H9 (cell line): Measurements from ENCODE around the gene TRIO. TPM values are rescaled to one million over a fixed set of nuclear protein-coding genes. Genes with fewer than 3 reads are reported as not detected.

Experiments used
- DNase-seq: peaks from one replicate; pipeline ENCODE4 v3.0.0-alpha.2; 2017
- H2AFZ ChIP-seq: one replicate; pipeline ENCODE4 v1.6.1; 2013; ENCODE audit warnings: mild to moderate bottlenecking, low read length, control low read depth, moderate library complexity
- H2AK5ac ChIP-seq: 2 replicates; pipeline ENCODE4 v1.6.1; 2013; ENCODE audit warnings: low read length, control low read depth, mixed read lengths; ENCODE audit not compliant: insufficient read length
- H2BK120ac ChIP-seq: one replicate; pipeline ENCODE4 v1.6.1; 2013; ENCODE audit warnings: low read depth, mild to moderate bottlenecking, low read length, control low read depth, inconsistent platforms; ENCODE audit not compliant: poor library complexity, severe bottlenecking
- H2BK12ac ChIP-seq: 2 replicates; pipeline ENCODE4 v1.6.1; 2013; ENCODE audit warnings: low read length, control low read depth, mixed read lengths, low read depth; ENCODE audit not compliant: insufficient read length
- H2BK15ac ChIP-seq: 2 replicates; pipeline ENCODE4 v1.6.1; 2013; ENCODE audit warnings: low read depth, low read length, control low read depth
- H2BK20ac ChIP-seq: one replicate; pipeline ENCODE4 v1.6.1; 2013; ENCODE audit warnings: low read depth, mild to moderate bottlenecking, low read length, control low read depth, inconsistent platforms; ENCODE audit not compliant: poor library complexity, severe bottlenecking
- H2BK5ac ChIP-seq: 2 replicates; pipeline ENCODE4 v1.6.1; 2013; ENCODE audit warnings: low read length, control low read depth, mixed read lengths; ENCODE audit not compliant: insufficient read length
- H3K14ac ChIP-seq: 2 replicates; pipeline ENCODE4 v1.6.1; 2013; ENCODE audit warnings: low read length, control low read depth; ENCODE audit not compliant: insufficient read depth
- H3K18ac ChIP-seq: 2 replicates; pipeline ENCODE4 v1.6.1; 2013; ENCODE audit warnings: low read depth, mild to moderate bottlenecking, mixed read lengths, low read length, control low read depth; ENCODE audit not compliant: insufficient read length
- H3K23ac ChIP-seq: 2 replicates; pipeline ENCODE4 v1.6.1; 2013; ENCODE audit warnings: low read length, control low read depth, mixed read lengths, low read depth; ENCODE audit not compliant: insufficient read length
- H3K23me2 ChIP-seq: 2 replicates; pipeline ENCODE4 v1.6.1; 2013; ENCODE audit warnings: low read depth, mild to moderate bottlenecking, mixed read lengths, low read length, control low read depth; ENCODE audit not compliant: insufficient read length, poor library complexity, severe bottlenecking
- H3K27ac ChIP-seq: 2 replicates; pipeline ENCODE4 v1.5.1; 2013; ENCODE audit warnings: low read length, control low read depth, mixed read lengths, low read depth; ENCODE audit not compliant: insufficient read length
- H3K27me3 ChIP-seq: 2 replicates; pipeline ENCODE4 v1.6.1; 2013; ENCODE audit warnings: low read length, control low read depth, inconsistent platforms; ENCODE audit not compliant: insufficient read depth
- H3K4ac ChIP-seq: 2 replicates; pipeline ENCODE4 v1.6.1; 2013; ENCODE audit warnings: low read depth, mild to moderate bottlenecking, control low read depth, inconsistent platforms, low read length, moderate library complexity
- H3K4me1 ChIP-seq: 2 replicates; pipeline ENCODE4 v1.6.1; 2013; ENCODE audit warnings: low read length, control low read depth, inconsistent platforms; ENCODE audit not compliant: insufficient read depth
- H3K4me2 ChIP-seq: 2 replicates; pipeline ENCODE4 v1.6.1; 2013; ENCODE audit warnings: low read length, control low read depth, mixed read lengths; ENCODE audit not compliant: insufficient read length, insufficient read depth
- H3K56ac ChIP-seq: 2 replicates; pipeline ENCODE4 v1.6.1; 2013; ENCODE audit warnings: low read depth, mild to moderate bottlenecking, mixed read lengths, low read length, control low read depth; ENCODE audit not compliant: insufficient read length
- H3K79me1 ChIP-seq: 2 replicates; pipeline ENCODE4 v1.6.1; 2013; ENCODE audit warnings: low read depth, mild to moderate bottlenecking, moderate library complexity, low read length, control low read depth, inconsistent platforms; ENCODE audit not compliant: insufficient read depth, poor library complexity, severe bottlenecking
- H3K79me2 ChIP-seq: 2 replicates; pipeline ENCODE4 v1.6.1; 2013; ENCODE audit warnings: low read length, control low read depth, inconsistent platforms; ENCODE audit not compliant: insufficient read depth
- H3K9ac ChIP-seq: 2 replicates; pipeline ENCODE4 v1.6.1; 2013; ENCODE audit warnings: low read length, control low read depth, mixed read lengths; ENCODE audit not compliant: insufficient read length; ENCODE audit errors: extremely low read depth
- H3K9me3 ChIP-seq: one replicate; pipeline ENCODE4 v1.6.1; 2013; ENCODE audit warnings: low read depth, low read length, inconsistent platforms; ENCODE audit not compliant: control insufficient read depth
- H3T11ph ChIP-seq: one replicate; pipeline ENCODE4 v1.6.1; 2013; ENCODE audit warnings: mild to moderate bottlenecking, low read length, control low read depth, inconsistent platforms
- H4K20me1 ChIP-seq: one replicate; pipeline ENCODE4 v1.6.1; 2013; ENCODE audit not compliant: control insufficient read depth, insufficient read length, insufficient read depth
- H4K5ac ChIP-seq: 2 replicates; pipeline ENCODE4 v1.6.1; 2013; ENCODE audit warnings: low read depth, mild to moderate bottlenecking, mixed read lengths, low read length, control low read depth; ENCODE audit not compliant: insufficient read length
- H4K8ac ChIP-seq: replicated peaks from 2 replicates; pipeline ENCODE4 v1.6.1; 2013; ENCODE audit warnings: low read length, control low read depth, mixed read lengths, low read depth; ENCODE audit not compliant: insufficient read length
- H4K91ac ChIP-seq: 2 replicates; pipeline ENCODE4 v1.6.1; 2013; ENCODE audit warnings: low read depth, mild to moderate bottlenecking, moderate library complexity, mixed read lengths, low read length, control low read depth; ENCODE audit not compliant: insufficient read length
- H3K27ac Mint-ChIP-seq, 3 experiments: 2 replicates in 2 of 3; 3 replicates in 1 of 3; pipeline ENCODE4 v1.8.0; 2020 to 2021; ENCODE audit warnings: mixed read lengths in 3 of 3, mild to moderate bottlenecking in 1 of 3, moderate library complexity in 1 of 3
- H3K27me3 Mint-ChIP-seq: 2 replicates; pipeline ENCODE4 v1.8.0; 2021; ENCODE audit warnings: low read depth, mild to moderate bottlenecking, moderate library complexity, mixed read lengths
- H3K36me3 Mint-ChIP-seq, 3 experiments: 2 replicates in 2 of 3; 3 replicates in 1 of 3; pipeline ENCODE4 v1.8.0; 2020 to 2021; ENCODE audit warnings: low read depth in 3 of 3, mixed read lengths in 3 of 3; ENCODE audit not compliant: insufficient read depth in 1 of 3
- H3K4me1 Mint-ChIP-seq, 2 experiments: 2 replicates each; pipeline ENCODE4 v1.8.0; 2020; ENCODE audit warnings: mixed read lengths in 2 of 2
- H3K4me3 Mint-ChIP-seq, 2 experiments: 2 replicates in 1 of 2; 3 replicates in 1 of 2; pipeline ENCODE4 v1.8.0; 2020 to 2021; ENCODE audit warnings: mild to moderate bottlenecking in 2 of 2, mixed read lengths in 2 of 2, moderate library complexity in 1 of 2
- H3K9me3 Mint-ChIP-seq, 2 experiments: 2 replicates in 1 of 2; 3 replicates in 1 of 2; pipeline ENCODE4 v1.8.0; 2020; ENCODE audit warnings: mild to moderate bottlenecking in 2 of 2, mixed read lengths in 2 of 2, moderate library complexity in 1 of 2
- CTCF ChIP-seq: fragments of 200-600 bp; sonication (generic); conservative IDR thresholded peaks from 3 replicates; pipeline ENCODE4 v1.8.0; 2021; ENCODE audit warnings: antibody characterized with exemption, mild to moderate bottlenecking
- WGBS: extraction: QIAGEN DNeasy Blood & Tissue Kit; methylation state at CpG from one replicate; pipeline ENCODE4 v1.1.7; 2013; ENCODE audit warnings: missing lambda C conversion rate, low lambda C conversion rate, mixed read lengths; ENCODE audit not compliant: insufficient read length; ENCODE audit errors: extremely low coverage; 5-methylcytosine and 5-hydroxymethylcytosine counted together
- total RNA-seq: library from RNA; stranded (reverse); gene quantifications from 2 replicates; pipeline ENCODE4 v1.2.1, GENCODE V29; 2021

TRIO gene
- total RNA-seq, 1 experiment from 2014 or later = 87.8 TPM

GRCh38 chr5:14490309-14490711 lies 347.2 kb downstream of the TRIO start:
- Histone ChIP-seq H3K9ac (no peak overlapping the region), H2BK120ac (no peak overlapping the region), H2AK5ac (no peak overlapping the region), H3K18ac (no peak overlapping the region), H3K14ac (no peak overlapping the region; the same call in 1 of the 2 replicates), H2BK12ac (no peak overlapping the region), H3T11ph (no peak overlapping the region), H3K4me2 (no peak overlapping the region), H2AFZ (no peak overlapping the region), H3K9me3 (no peaks in the 10 kb centered on the region), H4K8ac (no peak overlapping the region), H4K5ac (no peak overlapping the region), H3K4ac (no peak overlapping the region), H3K23me2 (no peaks in the 10 kb centered on the region), H2BK15ac (no peak overlapping the region), H3K56ac (no peak overlapping the region), H2BK5ac (no peak overlapping the region), H4K91ac (no peak overlapping the region), H3K27me3 (no peaks in the 10 kb centered on the region), H3K79me1 (no peaks in the 10 kb centered on the region), H3K79me2 (no peaks in the 10 kb centered on the region), H2BK20ac (no peak overlapping the region), H3K27ac (no peak overlapping the region), H3K4me1 (no peaks in the 10 kb centered on the region), H4K20me1 (no peaks in the 10 kb centered on the region), H3K23ac (no peak overlapping the region)
- H3K27ac Mint-ChIP-seq = no peak overlapping the region
- no peak for TF ChIP-seq CTCF
- H3K4me1 Mint-ChIP-seq = no peaks in the 10 kb centered on the region
- H3K4me3 Mint-ChIP-seq = no peak overlapping the region
- WGBS = no CpG with 5 or more reads among the region's 2 CpGs
- H3K27me3 Mint-ChIP-seq = no peaks in the 10 kb centered on the region
- no peak for DNase-seq
- peaks cover 21 to 62% (median 60%) of the 10 kb centered on the region in 3 experiments; a peak in 6 of 7 replicates for H3K36me3 Mint-ChIP-seq
- no peaks in the 10 kb centered on the region for H3K9me3 Mint-ChIP-seq
